ENCODE data around the gene ANKS1B. TPM values are rescaled to one million over a fixed set of nuclear protein-coding genes. Genes with fewer than 3 reads are reported as not detected.

The ANKS1B gene
- total and polyA plus RNA-seq, 10 of the 15 experiments (the other 5 are each of a cell fraction or from before 2014, with no cell fraction given) = 0.16 to 1.3 (median 0.82) TPM; not detected in 7

DNA sequence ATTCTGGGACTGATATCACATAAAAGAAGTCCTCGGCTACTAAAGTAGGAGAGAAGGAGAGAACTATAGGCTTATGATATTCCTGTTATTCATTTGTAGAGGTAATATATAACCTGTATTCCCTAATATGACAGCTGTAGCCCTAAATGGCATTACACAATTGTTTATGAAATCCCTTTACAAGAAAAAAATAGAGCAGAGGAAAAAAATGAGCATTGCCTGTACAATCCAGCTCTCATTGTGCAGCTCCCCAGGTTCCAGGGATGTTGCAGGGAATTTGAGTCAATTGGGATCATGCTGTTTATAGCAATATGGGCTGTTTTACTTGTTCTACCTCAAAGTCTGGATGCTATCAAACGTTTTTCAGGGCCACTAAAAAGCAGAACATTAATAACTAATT is 1166.5 kb downstream of the ANKS1B start:
- H3K36me3 ChIP-seq (ENCODE audit: control insufficient read depth in 2 of 2, insufficient read depth in 2 of 2, low read length in 1 of 2) = no peaks in the 10 kb centered on the region
- no peaks in the 10 kb centered on the region for H3K9me3 ChIP-seq (replicated peaks; ENCODE audit: control insufficient read depth, insufficient read depth, low read length)
- no peak overlapping the region for H2AFZ ChIP-seq (ENCODE audit: control insufficient read depth, low read depth, low read length)
- no peak overlapping the region for H3K4me2 ChIP-seq (ENCODE audit: control insufficient read depth, insufficient read depth)
- H4K20me1 ChIP-seq (ENCODE audit: control insufficient read depth, insufficient read depth) = no peaks in the 10 kb centered on the region
- H3K27me3 ChIP-seq (replicated peaks in 1 of 2; ENCODE audit: control insufficient read depth in 2 of 2, insufficient read depth in 2 of 2, low read length in 1 of 2) = peaks cover 0 to 2% of the 10 kb centered on the region in 2 experiments; a peak in 1 of 4 replicates
- no peaks in the 10 kb centered on the region for H3K4me1 ChIP-seq (ENCODE audit: control insufficient read depth, insufficient read depth, low read length)
- H3K9ac ChIP-seq (ENCODE audit: control insufficient read depth, insufficient read depth, low read length) = no peak overlapping the region
- no peak for DNase-seq (ENCODE audit: low read depth, low spot score)
- WGBS (ENCODE audit: insufficient coverage, insufficient replicate concordance, low lambda C conversion rate, missing lambda C conversion rate) = 3% methylated on average over 2 of the region's 2 CpGs
- intact Hi-C loops (cut with micrococcal nuclease; ENCODE audit: unreplicated experiment) (no loop called here), in situ Hi-C loops (cut with MboI) (no loop called here)
- no peak overlapping the region for H3K4me3 ChIP-seq
- ChIA-PET POLR2A (no interaction called here), SMC1A (ENCODE audit: uncharacterized antibody, unreplicated experiment) (no interaction called here), RAD21 (ENCODE audit: unreplicated experiment) (no interaction called here), CTCF (no interaction called here)
- ATAC-seq = no peak
- no peak overlapping the region for H3K27ac ChIP-seq (ENCODE audit: control insufficient read depth, insufficient read depth)
- H3K79me2 ChIP-seq (ENCODE audit: control insufficient read depth, insufficient read depth, low read length) = no peaks in the 10 kb centered on the region
- BruUV-seq (replicated peaks) = no TSS peak
- TF ChIP-seq, protein P1, sequence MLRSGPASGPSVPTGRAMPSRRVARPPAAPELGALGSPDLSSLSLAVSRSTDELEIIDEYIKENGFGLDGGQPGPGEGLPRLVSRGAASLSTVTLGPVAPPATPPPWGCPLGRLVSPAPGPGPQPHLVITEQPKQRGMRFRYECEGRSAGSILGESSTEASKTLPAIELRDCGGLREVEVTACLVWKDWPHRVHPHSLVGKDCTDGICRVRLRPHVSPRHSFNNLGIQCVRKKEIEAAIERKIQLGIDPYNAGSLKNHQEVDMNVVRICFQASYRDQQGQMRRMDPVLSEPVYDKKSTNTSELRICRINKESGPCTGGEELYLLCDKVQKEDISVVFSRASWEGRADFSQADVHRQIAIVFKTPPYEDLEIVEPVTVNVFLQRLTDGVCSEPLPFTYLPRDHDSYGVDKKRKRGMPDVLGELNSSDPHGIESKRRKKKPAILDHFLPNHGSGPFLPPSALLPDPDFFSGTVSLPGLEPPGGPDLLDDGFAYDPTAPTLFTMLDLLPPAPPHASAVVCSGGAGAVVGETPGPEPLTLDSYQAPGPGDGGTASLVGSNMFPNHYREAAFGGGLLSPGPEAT (IDR thresholded peaks at IDR 0.05; ENCODE audit: low read depth) = no peak
- no peak for TF ChIP-seq NRF1 (conservative IDR thresholded peaks at IDR 0.05; ENCODE audit: low read depth, low read length)
- TF ChIP-seq NR2C1 (IDR thresholded peaks at IDR 0.05) = no peak
- no peak for TF ChIP-seq MEF2A (IDR thresholded peaks at IDR 0.05; ENCODE audit: insufficient read depth, low read depth, low read length)
- no peak for TF ChIP-seq CBFB (IDR thresholded peaks at IDR 0.05; ENCODE audit: low read depth)
- TF ChIP-seq TARDBP (IDR thresholded peaks at IDR 0.05; ENCODE audit: borderline replicate concordance) = no peak
- TF ChIP-seq, protein P2, sequence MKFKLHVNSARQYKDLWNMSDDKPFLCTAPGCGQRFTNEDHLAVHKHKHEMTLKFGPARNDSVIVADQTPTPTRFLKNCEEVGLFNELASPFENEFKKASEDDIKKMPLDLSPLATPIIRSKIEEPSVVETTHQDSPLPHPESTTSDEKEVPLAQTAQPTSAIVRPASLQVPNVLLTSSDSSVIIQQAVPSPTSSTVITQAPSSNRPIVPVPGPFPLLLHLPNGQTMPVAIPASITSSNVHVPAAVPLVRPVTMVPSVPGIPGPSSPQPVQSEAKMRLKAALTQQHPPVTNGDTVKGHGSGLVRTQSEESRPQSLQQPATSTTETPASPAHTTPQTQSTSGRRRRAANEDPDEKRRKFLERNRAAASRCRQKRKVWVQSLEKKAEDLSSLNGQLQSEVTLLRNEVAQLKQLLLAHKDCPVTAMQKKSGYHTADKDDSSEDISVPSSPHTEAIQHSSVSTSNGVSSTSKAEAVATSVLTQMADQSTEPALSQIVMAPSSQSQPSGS (IDR thresholded peaks at IDR 0.05; ENCODE audit: low read length) = no peak
- no peak for TF ChIP-seq MXI1 (IDR thresholded peaks at IDR 0.05; ENCODE audit: low read depth, low read length)
- TF ChIP-seq SREBF2 (IDR thresholded peaks at IDR 0.05; ENCODE audit: low read length) = no peak
- no peak for TF ChIP-seq PAX5 (IDR thresholded peaks at IDR 0.05; ENCODE audit: borderline replicate concordance, low read depth, low read length)
- TF ChIP-seq SPI1 (IDR thresholded peaks at IDR 0.05; ENCODE audit: borderline replicate concordance, insufficient read depth, low read depth, low read length) = no peak
- no peak for TF ChIP-seq NBN (IDR thresholded peaks at IDR 0.05)
- TF ChIP-seq SUPT20H (IDR thresholded peaks at IDR 0.05; ENCODE audit: borderline replicate concordance, control insufficient read depth, low read depth, low read length) = no peak
- no peak for FAIRE-seq
